Fibroblast of upper back skin (primary cell): Measurements from ENCODE around the gene SUSD5.
"Not testable (repeated sequence)": the region's sequence is repeated elsewhere in the genome, so short reads cannot be mapped to it uniquely, and the experiment has no call there.

Experiments used
- DNase-seq: peaks from one replicate; pipeline ENCODE4 v3.0.0-alpha.2; 2013

Gene SUSD5

GRCh38 chr3:33111581-33111980 lies 107.0 kb downstream of the SUSD5 start:
- DNase-seq = no peak

DNA sequence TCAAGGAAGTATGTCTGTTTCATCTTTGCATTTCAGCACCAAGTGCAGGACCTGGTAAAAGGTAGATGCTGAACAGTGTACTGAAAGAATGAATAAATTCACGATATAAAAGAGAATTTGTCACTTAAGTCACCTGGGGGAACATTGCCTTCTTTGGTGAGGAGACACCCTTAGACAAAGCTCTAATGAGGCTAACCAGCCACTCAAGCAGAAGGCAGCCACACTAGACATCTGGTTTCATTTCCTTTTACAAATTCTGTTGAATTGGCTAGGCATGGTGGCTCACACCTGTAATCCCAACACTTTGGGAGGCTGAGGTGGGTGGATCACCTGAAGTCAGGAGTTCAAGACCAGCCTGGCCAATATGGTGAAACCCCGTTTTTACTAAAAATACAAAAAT lies 111.8 kb downstream of the SUSD5 start:
- not testable (repeated sequence) for DNase-seq

DNA sequence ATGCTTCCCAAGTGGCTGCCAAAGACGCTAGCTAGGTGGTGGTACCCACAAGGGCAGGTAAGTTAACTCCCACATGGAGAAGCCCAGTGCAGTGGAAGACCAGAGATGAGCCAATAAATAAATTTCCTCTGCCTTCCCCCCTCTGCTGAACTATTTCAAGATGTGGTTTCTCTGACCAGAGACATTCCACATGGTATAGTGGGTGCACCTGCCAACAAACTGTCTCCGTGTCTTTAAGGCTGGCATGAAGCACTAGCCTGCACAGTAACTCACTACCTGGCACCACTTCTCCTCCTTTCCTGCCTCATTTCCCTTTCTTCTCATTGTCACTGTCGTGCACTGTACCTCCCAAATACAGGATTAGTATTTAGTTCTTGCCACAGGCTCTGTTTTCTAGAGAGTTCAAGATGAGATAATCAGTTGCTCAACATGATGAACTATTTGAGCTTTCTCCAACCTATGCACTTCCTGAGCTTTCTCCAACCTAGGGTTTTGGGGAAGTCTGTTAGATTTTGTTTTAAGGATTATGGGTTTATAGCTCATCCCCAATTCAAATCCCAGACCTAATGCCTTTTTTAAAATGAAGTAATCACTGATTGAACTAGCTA lies 113.2 kb downstream of the SUSD5 start:
- no peak for DNase-seq

DNA sequence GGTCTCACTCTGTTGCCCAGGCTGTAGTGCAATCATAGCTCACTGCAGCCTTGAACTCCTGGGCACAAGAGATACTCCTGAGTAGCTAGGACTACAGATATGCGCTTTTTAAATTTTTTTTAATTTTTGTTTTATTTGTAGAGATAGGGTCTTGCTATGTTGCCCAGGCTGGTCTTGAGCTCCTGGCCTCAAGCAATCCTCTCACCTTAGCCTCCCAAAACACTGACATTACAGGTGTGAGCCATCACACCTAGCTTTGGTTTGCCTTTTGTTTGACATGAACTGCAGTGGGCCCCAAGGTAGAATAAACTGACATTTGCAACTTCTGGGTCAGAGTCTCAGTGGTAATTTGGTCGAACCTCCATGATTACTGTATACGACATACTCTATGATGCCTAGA lies 113.8 kb downstream of the SUSD5 start:
- DNase-seq = no peak

DNA sequence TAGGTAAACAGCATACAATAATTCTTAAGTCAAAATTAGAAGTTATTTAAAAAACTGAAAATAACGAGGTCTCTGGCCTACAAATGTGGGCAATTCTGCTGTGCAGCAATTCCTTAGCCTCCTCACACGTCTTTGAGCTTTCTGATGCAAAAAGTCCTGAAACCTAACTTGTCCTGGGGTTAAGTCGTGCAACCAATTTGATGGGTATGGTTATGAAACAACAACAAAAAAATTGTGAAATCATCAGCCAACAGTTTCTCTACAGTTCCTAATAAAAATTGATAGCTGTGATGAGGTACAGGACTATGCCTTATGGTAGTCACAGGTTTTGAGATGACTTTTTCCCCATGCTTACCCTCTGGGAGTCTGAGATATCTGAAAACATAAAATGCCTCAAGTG lies 115.1 kb downstream of the SUSD5 start:
- no peak for DNase-seq

- no peak for DNase-seq
These were observed 115.6 kb downstream of the SUSD5 start for GRCh38 chr3:33103034-33103433.

DNA sequence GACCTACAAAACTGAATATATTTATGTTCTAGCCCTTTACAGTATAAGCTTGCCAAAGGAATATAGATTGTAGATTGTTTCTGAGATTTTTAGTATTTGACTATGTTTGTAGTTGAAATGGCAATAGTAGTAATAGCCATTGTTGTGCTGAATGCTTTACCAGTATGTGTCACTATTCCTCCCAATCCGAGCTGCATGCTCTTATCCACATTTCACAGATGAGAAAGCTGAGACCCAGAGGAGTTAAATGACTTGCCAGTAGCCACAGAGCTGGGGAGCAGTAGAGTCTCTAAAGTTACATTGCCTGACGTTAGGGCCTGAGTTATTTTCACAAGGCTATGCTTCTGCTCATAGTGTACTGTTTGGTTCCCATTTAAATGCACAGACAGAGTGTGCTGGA lies 118.4 kb downstream of the SUSD5 start:
- no peak for DNase-seq
